Measurements from ENCODE around the gene CAMTA1. TPM values are rescaled to one million over a fixed set of nuclear protein-coding genes. Genes with fewer than 3 reads are reported as not detected.
A peak's percentile ranks its signal among the peaks of the same experiment; 100 is the strongest.
"Not testable (repeated sequence)": the region's sequence is repeated elsewhere in the genome, so short reads cannot be mapped to it uniquely, and the experiment has no call there.

Gene CAMTA1
- total RNA-seq, 1 donor from 2014 or later, result 63.8 TPM

DNA sequence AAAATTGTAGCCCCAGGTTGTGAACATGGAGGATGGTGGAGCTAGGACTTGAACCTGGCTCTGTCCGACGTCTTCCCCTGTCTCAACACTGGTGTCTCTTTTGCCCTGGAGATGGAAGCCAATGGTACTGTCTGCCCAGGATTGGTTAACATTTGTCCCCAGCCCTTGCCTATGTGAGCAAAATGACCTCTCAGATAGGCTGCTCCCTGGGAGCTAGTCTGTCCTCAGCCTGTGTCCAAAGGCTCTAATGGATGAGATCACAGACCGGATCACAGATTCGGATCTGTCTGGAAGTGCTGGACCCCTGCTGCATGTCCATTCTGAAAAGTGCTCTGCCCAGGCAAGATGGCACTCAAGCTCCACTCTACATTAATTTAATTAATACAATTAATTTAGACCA is 591.4 kb downstream of the CAMTA1 start:
- Mint-ChIP-seq H3K4me3 (ENCODE audit: unreplicated experiment) (no peak overlapping the region), H3K27ac (ENCODE audit: unreplicated experiment) (no peak overlapping the region), H3K27me3 (ENCODE audit: low read depth) (no peaks in the 10 kb centered on the region), H3K4me1 (ENCODE audit: low read depth) (peaks cover 26% of the 10 kb centered on the region), H3K9me3 (ENCODE audit: low read depth) (no peaks in the 10 kb centered on the region), H3K36me3 (ENCODE audit: low read depth) (no peaks in the 10 kb centered on the region)
- TF ChIP-seq, protein P1, sequence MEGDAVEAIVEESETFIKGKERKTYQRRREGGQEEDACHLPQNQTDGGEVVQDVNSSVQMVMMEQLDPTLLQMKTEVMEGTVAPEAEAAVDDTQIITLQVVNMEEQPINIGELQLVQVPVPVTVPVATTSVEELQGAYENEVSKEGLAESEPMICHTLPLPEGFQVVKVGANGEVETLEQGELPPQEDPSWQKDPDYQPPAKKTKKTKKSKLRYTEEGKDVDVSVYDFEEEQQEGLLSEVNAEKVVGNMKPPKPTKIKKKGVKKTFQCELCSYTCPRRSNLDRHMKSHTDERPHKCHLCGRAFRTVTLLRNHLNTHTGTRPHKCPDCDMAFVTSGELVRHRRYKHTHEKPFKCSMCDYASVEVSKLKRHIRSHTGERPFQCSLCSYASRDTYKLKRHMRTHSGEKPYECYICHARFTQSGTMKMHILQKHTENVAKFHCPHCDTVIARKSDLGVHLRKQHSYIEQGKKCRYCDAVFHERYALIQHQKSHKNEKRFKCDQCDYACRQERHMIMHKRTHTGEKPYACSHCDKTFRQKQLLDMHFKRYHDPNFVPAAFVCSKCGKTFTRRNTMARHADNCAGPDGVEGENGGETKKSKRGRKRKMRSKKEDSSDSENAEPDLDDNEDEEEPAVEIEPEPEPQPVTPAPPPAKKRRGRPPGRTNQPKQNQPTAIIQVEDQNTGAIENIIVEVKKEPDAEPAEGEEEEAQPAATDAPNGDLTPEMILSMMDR (IDR thresholded peaks at IDR 0.05), result no peak
- DNase-seq (ENCODE audit: low spot score), result peak; percentile 33

DNA sequence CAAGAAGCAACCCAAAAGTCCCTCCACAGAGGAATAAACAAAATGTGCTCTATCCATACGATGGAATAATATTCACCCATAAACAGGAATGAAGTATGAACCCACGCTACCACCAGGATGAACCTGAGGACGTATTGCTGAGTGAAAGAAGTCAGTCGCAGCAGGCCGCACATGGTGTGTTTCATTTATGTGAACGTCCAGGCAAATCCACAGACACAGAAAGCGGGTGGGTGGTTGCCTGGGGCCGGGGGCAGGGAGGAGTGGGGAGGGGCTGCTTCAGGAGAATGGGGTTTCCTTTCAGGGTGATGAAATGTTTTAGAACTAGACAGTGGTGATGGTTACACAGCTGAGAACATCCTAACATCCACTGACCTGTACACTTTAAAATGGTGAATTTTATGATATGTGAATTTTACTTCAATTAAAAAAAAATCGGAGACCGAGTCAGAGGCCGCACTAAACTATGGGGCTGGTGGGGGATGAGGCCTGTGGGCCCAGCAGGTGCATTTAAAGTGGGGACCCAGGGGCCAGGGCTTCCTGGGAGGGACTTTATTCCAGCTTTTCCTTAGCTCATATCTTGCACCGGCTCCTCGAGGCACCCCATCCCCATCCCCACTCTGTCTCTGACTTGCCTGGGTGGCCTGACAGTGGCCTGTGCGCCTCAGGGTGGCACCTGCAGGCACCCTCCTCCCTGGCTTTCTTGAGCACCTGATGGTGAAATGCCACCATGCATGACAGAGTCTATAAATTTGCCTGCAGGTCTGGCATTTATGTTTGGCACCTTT is 593.3 kb downstream of the CAMTA1 start:
- no peaks in the 10 kb centered on the region for H3K36me3 Mint-ChIP-seq (ENCODE audit: low read depth)

DNA sequence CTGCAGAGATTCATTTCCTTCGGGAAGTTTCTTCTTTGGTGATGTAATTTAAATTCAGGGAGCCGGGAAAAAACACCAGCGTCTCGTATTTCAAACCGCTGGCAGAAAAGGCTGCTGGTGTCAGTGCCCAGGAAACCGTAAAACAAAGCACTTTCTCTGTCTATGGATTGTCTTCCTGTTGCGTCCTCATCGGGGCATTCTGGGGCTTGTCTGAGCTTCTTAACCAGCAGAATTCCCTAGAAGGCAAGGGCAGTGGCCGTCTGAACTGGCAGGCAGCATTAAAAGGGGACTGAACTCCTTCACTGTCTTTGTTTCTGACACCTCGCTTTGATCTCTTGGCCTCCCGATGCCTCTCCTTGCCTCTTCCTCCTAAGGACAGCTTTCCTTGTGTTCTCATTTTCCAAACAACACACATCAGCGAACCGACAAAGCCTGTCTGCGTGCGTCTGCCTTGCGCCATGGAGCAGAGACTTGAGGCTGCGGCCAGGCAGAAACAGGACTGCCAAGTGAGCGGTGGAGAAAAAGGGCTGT is 594.3 kb downstream of the CAMTA1 start:
- TF ChIP-seq, protein P1 (IDR thresholded peaks at IDR 0.05), result no peak
- peak; percentile 42 for DNase-seq (ENCODE audit: low spot score)
- H3K27ac Mint-ChIP-seq (ENCODE audit: unreplicated experiment), result peak overlapping the region; percentile 85
- no peaks in the 10 kb centered on the region for H3K36me3 Mint-ChIP-seq (ENCODE audit: low read depth)
- no peaks in the 10 kb centered on the region for H3K9me3 Mint-ChIP-seq (ENCODE audit: low read depth)
- peak overlapping the region; percentile 52 for H3K4me3 Mint-ChIP-seq (ENCODE audit: unreplicated experiment)
- peaks cover 18% of the 10 kb centered on the region for H3K4me1 Mint-ChIP-seq (ENCODE audit: low read depth)
- H3K27me3 Mint-ChIP-seq (ENCODE audit: low read depth), result no peaks in the 10 kb centered on the region

More for the DNA sequence above, 593.3 kb downstream of the CAMTA1 start:
- TF ChIP-seq, protein P1 (IDR thresholded peaks at IDR 0.05), result no peak
- no peaks in the 10 kb centered on the region for H3K27me3 Mint-ChIP-seq (ENCODE audit: low read depth)
- no peak overlapping the region for H3K4me3 Mint-ChIP-seq (ENCODE audit: unreplicated experiment)
- H3K27ac Mint-ChIP-seq (ENCODE audit: unreplicated experiment), result no peak overlapping the region
- peak; percentile 27 for DNase-seq (ENCODE audit: low spot score)
- no peaks in the 10 kb centered on the region for H3K9me3 Mint-ChIP-seq (ENCODE audit: low read depth)
- H3K4me1 Mint-ChIP-seq (ENCODE audit: low read depth), result peaks cover 26% of the 10 kb centered on the region

DNA sequence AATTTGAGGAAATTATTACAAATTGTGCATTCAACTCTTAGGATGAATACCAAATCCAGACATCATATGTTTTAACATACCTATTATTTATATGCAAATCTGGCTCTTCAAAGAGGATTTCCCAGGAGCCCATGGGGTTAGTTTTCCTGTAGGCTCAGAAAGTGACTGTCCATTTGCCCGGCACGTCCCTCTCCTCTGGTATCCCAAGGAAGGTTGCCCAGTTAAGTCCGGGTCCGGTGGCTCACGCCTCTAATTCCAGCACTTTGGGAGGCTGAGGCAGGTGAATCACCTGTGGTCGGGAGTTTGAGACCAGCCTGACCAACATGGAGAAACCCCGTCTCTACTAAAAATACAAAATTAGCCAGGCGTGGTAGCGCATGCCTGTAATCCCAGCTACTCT is 594.8 kb downstream of the CAMTA1 start:
- H3K4me1 Mint-ChIP-seq (ENCODE audit: low read depth), result peaks cover 18% of the 10 kb centered on the region
- not testable (repeated sequence) for H3K9me3 Mint-ChIP-seq (ENCODE audit: low read depth); H3K27ac Mint-ChIP-seq (ENCODE audit: unreplicated experiment); H3K27me3 Mint-ChIP-seq (ENCODE audit: low read depth); H3K36me3 Mint-ChIP-seq (ENCODE audit: low read depth); H3K4me3 Mint-ChIP-seq (ENCODE audit: unreplicated experiment)
- peak; percentile 38 for DNase-seq (ENCODE audit: low spot score)

DNA sequence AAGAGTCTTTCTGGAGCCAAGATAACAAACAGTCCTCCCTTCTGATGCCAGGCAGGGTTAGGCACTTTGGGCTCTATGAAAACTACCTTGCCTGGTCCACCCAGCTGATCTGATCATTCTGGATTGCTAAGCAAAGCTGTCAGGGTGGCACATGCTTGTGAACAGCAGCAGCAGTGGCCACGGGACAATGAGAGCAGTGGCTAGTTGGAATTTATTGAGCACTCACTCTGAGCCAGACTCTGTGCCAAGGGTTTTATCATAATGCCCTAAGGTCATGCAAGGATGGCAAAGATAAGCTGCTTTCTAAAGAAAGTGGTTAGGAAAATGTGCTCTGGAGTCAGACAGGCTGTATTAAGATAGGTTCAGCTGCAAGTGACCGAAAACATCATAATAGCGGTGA is 595.5 kb downstream of the CAMTA1 start:
- no peak overlapping the region for H3K27ac Mint-ChIP-seq (ENCODE audit: unreplicated experiment)

DNA sequence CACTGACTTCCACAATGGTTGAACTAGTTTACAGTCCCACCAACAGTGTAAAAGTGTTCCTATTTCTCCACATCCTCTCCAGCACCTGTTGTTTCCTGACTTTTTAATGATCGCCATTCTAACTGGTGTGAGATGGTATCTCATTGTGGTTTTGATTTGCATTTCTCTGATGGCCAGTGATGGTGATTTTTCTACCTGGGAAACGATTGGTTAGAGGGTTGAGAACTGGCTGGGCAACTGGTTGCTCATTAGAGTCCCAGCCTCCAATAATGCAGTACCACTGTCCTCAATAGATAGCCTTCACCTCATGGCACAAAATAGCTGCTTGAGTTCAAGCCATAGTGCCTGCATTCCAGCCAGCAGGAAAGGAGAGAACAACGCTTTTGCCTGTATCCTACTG is 596.5 kb downstream of the CAMTA1 start:
- H3K4me3 Mint-ChIP-seq (ENCODE audit: unreplicated experiment); H3K27me3 Mint-ChIP-seq (ENCODE audit: low read depth): not testable (repeated sequence)

More for the DNA sequence above, 595.5 kb downstream of the CAMTA1 start:
- Mint-ChIP-seq H3K9me3 (ENCODE audit: low read depth) (no peaks in the 10 kb centered on the region), H3K4me1 (ENCODE audit: low read depth) (peaks cover 18% of the 10 kb centered on the region), H3K27me3 (ENCODE audit: low read depth) (no peaks in the 10 kb centered on the region), H3K36me3 (ENCODE audit: low read depth) (no peaks in the 10 kb centered on the region), H3K4me3 (ENCODE audit: unreplicated experiment) (no peak overlapping the region)
- TF ChIP-seq, protein P1 (IDR thresholded peaks at IDR 0.05), result no peak
- no peak for DNase-seq (ENCODE audit: low spot score)

More for the DNA sequence above, 596.5 kb downstream of the CAMTA1 start:
- DNase-seq (ENCODE audit: low spot score); H3K9me3 Mint-ChIP-seq (ENCODE audit: low read depth); H3K27ac Mint-ChIP-seq (ENCODE audit: unreplicated experiment); H3K36me3 Mint-ChIP-seq (ENCODE audit: low read depth): not testable (repeated sequence)
- H3K4me1 Mint-ChIP-seq (ENCODE audit: low read depth), result peaks cover 18% of the 10 kb centered on the region
